Type B pancreatic cell (in vitro differentiated cells): ENCODE data around the gene POM121C. TPM values are rescaled to one million over a fixed set of nuclear protein-coding genes. Genes with fewer than 3 reads are reported as not detected.
"Not testable (repeated sequence)": the region's sequence is repeated elsewhere in the genome, so short reads cannot be mapped to it uniquely, and the experiment has no call there.

Experiments used
- DNase-seq: peaks from one replicate; pipeline ENCODE4 v3.0.0; 2021; ENCODE audit warnings: mixed read lengths; ENCODE audit not compliant: unreplicated experiment; ENCODE audit errors: extremely low spot score
- H3K27ac Mint-ChIP-seq: 2 replicates; pipeline ENCODE4 v1.8.0; 2021; ENCODE audit warnings: mild to moderate bottlenecking, mixed read lengths
- H3K27me3 Mint-ChIP-seq: 2 replicates; pipeline ENCODE4 v1.8.0; 2021; ENCODE audit warnings: mixed read lengths
- H3K36me3 Mint-ChIP-seq: 2 replicates; pipeline ENCODE4 v1.8.0; 2021; ENCODE audit warnings: mixed read lengths
- H3K4me1 Mint-ChIP-seq: one replicate; pipeline ENCODE4 v1.8.0; 2021; ENCODE audit warnings: mixed read lengths; ENCODE audit not compliant: unreplicated experiment
- H3K4me3 Mint-ChIP-seq: 2 replicates; pipeline ENCODE4 v1.8.0; 2021; ENCODE audit warnings: mild to moderate bottlenecking, mixed read lengths
- H3K9me3 Mint-ChIP-seq: 2 replicates; pipeline ENCODE4 v1.8.0; 2021; ENCODE audit warnings: mixed read lengths
- CTCF ChIP-seq: fragments of 200-600 bp; sonication (generic); conservative IDR thresholded peaks from 2 replicates; pipeline ENCODE4 v1.5.0; 2021; ENCODE audit warnings: antibody characterized with exemption, mild to moderate bottlenecking
- long read RNA-seq: library from polyadenylated mRNA; unstranded; transcript quantifications from one replicate; pipeline ENCODE4 v2.0.0, GENCODE V29; 2020
- total RNA-seq: library from RNA; stranded (reverse); gene quantifications from 2 replicates; pipeline ENCODE4 v1.2.1, GENCODE V29; 2021; ENCODE audit warnings: low replicate concordance

The POM121C gene
- 44.9 and 65.6 TPM in 2 replicates for total RNA-seq
- long read RNA-seq, full-length matches to known transcripts: 1 of 14 reads
- long read RNA-seq, partial matches to known transcripts: 12 of 14 reads
- long read RNA-seq, other reads (novel, unspliced or antisense): 1 of 14 reads

DNA sequence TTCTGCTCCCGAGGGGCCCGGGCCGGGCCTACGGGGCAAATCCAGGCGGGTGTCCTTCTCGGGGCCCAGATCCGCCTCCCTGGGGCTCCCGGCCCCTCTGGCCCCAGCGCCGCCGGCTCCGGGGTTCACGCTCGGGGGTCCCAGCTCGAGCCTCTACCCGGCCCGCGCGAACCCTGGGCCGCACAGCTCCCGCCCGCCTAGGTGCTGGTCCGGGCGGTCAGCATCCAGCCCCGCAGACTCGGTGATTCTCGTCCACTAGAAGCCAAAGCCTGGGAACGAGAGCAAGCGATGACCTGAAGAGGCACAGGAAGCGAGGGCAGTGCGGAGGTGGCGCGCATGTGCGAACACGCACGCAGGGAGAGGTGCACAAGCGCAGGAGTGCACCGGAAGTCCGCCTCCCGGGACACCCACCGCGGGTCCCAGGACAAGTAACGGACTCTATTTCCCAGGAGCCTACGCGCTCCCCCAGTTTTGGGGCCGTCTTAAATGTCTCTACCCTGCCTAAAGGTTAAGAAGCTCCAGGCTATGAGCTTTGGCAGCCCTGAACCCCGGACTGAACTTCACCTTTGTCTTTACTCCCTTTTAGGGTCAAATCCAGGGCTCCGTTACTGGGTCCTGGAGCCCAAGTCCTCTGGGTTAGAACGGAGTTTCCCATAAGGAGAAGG is at the start of gene POM121C:
TSS of gene POM121C (minus strand) at position 321 of the 665 bp plus-strand sequence. CDS start 44,803 bp downstream, outside the sequence.
- not testable (repeated sequence) for H3K27me3 Mint-ChIP-seq, H3K9me3 Mint-ChIP-seq, H3K36me3 Mint-ChIP-seq, H3K4me1 Mint-ChIP-seq
- Mint-ChIP-seq H3K4me3 (peak within 1 kb of the TSS; percentile 94), H3K27ac (peak within 1 kb of the TSS; percentile 81)
- DNase-seq: peak; percentile 85

DNA sequence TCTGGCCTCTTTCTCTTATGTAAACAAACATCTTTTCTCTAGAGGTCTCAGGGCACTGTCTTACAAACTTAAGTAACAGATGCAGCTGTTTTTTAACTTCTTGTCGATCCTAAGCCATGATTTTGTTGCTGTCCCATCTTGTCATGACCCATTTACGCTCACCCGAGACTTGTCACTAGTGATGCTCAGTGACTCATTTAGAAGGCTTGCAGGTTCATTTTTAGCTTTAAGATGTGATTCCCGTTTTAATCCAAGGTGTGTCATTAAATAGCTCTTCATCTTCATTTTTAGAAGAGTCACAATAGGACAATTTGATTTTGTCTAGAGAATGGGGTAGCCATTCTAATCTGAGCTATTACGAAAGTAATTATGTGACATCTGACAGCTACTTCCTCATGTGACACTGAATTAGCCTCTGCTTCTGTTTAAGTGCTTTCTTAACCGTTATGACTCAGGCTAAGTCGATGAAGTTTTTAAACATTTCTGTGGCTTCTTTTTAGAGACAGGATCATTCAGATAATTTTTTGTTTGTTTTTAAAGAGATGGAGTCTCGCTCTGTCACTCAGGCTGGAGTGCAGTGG is 48.7 kb upstream of the POM121C start:
- H3K27ac Mint-ChIP-seq: no peak overlapping the region
- peak; percentile 8 for DNase-seq
- no peak for TF ChIP-seq CTCF
- H3K4me1 Mint-ChIP-seq: no peaks in the 10 kb centered on the region
- H3K27me3 Mint-ChIP-seq: no peaks in the 10 kb centered on the region
- no peak overlapping the region for H3K4me3 Mint-ChIP-seq
- no peaks in the 10 kb centered on the region for H3K36me3 Mint-ChIP-seq
- H3K9me3 Mint-ChIP-seq: no peaks in the 10 kb centered on the region

- Mint-ChIP-seq H3K27me3 (no peaks in the 10 kb centered on the region), H3K36me3 (no peaks in the 10 kb centered on the region), H3K9me3 (no peaks in the 10 kb centered on the region), H3K4me3 (no peak overlapping the region), H3K4me1 (no peaks in the 10 kb centered on the region), H3K27ac (no peak overlapping the region)
- no peak for TF ChIP-seq CTCF
- DNase-seq: peak; percentile 49
Measured at GRCh38 chr7:75533926-75534325, 47.8 kb upstream of the POM121C start.

DNA sequence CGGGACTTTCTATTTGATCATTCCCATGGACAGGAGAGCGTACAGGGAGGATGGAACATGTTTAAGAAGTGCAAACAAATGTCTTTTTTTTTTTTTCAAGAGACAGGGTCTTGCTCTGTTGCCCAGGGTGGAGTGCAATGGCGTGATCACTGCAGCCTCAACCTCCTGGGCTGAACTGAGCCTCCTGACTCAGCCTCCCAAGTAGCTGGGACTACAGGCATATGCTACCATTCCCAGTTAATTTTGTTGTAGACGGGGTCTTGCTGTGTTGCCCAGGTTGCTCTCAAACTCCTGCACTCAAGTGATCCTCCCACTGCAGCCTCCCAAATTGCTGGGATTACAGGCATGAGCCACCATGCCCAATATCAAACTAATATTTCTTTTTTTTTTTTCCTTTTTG is 46.5 kb upstream of the POM121C start:
- Mint-ChIP-seq H3K36me3 (no peaks in the 10 kb centered on the region), H3K4me3 (no peak overlapping the region), H3K4me1 (peaks cover 4% of the 10 kb centered on the region), H3K27ac (no peak overlapping the region), H3K9me3 (no peaks in the 10 kb centered on the region), H3K27me3 (no peaks in the 10 kb centered on the region)
- peak; percentile 37 for DNase-seq
- no peak for TF ChIP-seq CTCF

GRCh38 chr7:75531359-75531821 is 45.3 kb upstream of the POM121C start:
- no peaks in the 10 kb centered on the region for H3K9me3 Mint-ChIP-seq
- H3K27me3 Mint-ChIP-seq: no peaks in the 10 kb centered on the region
- H3K4me3 Mint-ChIP-seq: peak overlapping the region; percentile 9
- H3K36me3 Mint-ChIP-seq: no peaks in the 10 kb centered on the region
- peaks cover 4% of the 10 kb centered on the region for H3K4me1 Mint-ChIP-seq
- peak overlapping the region; percentile 27 for H3K27ac Mint-ChIP-seq
- TF ChIP-seq CTCF: no peak
- peak; percentile 24 for DNase-seq

- peaks cover 20% of the 10 kb centered on the region for H3K36me3 Mint-ChIP-seq
- H3K9me3 Mint-ChIP-seq, H3K4me1 Mint-ChIP-seq, H3K27me3 Mint-ChIP-seq: not testable (repeated sequence)
- H3K4me3 Mint-ChIP-seq: peak overlapping the region; percentile 95
- H3K27ac Mint-ChIP-seq: peak overlapping the region; percentile 94
- DNase-seq: peak; percentile 53
Measured at GRCh38 chr7:75527224-75527722, 41.2 kb upstream of the POM121C start.

GRCh38 chr7:75521727-75522126 is 35.6 kb upstream of the POM121C start:
- DNase-seq, H3K27ac Mint-ChIP-seq, H3K4me3 Mint-ChIP-seq, H3K9me3 Mint-ChIP-seq, H3K27me3 Mint-ChIP-seq, H3K4me1 Mint-ChIP-seq: not testable (repeated sequence)
- peaks cover 47% of the 10 kb centered on the region for H3K36me3 Mint-ChIP-seq

DNA sequence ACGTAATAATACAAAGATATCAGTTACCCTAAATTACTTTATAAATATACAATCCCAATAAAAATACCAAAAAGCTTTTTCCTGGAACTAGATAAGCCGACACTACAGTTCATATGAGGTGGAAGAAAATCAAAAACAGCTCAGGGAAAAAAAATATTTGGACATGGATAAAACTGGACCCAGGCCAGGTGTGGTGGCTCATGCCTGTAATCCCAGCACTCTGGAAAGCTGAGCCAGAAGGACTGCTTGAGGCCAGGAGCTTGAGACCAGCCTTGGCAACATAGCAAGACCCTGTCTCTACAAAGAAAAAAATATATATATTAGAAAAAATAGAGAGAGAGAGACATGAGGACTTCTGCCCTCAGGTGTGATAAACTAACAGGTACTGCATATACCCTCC is 32.7 kb upstream of the POM121C start:
- peaks cover 39% of the 10 kb centered on the region for H3K36me3 Mint-ChIP-seq
- not testable (repeated sequence) for DNase-seq, H3K27ac Mint-ChIP-seq, H3K9me3 Mint-ChIP-seq, H3K27me3 Mint-ChIP-seq, H3K4me1 Mint-ChIP-seq, H3K4me3 Mint-ChIP-seq

DNA sequence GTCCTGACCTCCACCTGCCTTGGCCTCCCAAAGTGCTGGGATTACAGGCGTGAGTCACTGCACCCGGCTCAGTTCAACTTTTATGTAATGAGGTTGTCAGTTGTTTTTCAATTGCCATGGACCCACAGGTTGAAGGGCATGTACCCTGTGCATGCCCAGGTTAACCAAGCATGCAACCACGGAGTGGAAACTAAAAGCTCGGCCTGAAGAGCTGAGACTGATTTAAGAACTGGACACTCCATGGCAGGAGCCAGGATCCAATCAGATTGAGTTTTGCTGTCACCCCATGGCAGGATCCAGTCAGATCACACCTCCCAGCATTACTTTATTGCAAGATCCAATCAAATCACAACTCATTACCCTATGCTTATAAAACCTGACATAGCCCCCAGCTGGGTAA is 22.9 kb upstream of the POM121C start:
- H3K27ac Mint-ChIP-seq, H3K4me3 Mint-ChIP-seq, H3K4me1 Mint-ChIP-seq: not testable (repeated sequence)

DNA sequence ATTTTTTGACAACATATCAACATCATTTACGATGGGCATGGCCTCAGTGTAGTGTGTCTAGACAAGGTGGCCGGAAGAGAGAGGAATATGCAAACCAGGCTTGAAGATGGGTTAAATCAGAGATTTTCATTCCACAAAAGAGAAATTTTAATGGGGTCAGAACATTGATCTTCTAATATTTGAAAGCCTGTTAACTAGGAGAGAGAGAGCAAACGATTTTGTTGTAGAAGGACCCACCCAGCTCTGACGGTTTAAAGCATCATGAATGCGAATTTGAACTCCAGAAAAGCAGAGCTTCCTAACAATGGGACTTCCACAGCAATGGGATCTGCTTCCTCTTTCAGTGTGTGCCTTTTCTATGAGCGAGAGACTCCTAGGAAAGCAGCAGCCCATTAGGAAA is 5.9 kb upstream of the POM121C start, which contains the start of gene SPDYE5:
TSS of gene SPDYE5 (plus strand) at position 301 of the 400 bp plus-strand sequence. CDS start 1,728 bp downstream, outside the sequence.
- not testable (repeated sequence) for H3K9me3 Mint-ChIP-seq, H3K4me1 Mint-ChIP-seq, H3K27me3 Mint-ChIP-seq, H3K4me3 Mint-ChIP-seq, H3K27ac Mint-ChIP-seq, DNase-seq, H3K36me3 Mint-ChIP-seq

More for the DNA sequence above, 22.9 kb upstream of the POM121C start:
- DNase-seq, H3K36me3 Mint-ChIP-seq, H3K9me3 Mint-ChIP-seq, H3K27me3 Mint-ChIP-seq: not testable (repeated sequence)
